Femur (tissue), 1 donor: ENCODE data around the gene FXYD2.
"Not testable (repeated sequence)": the region's sequence is repeated elsewhere in the genome, so short reads cannot be mapped to it uniquely, and the experiment has no call there.

Experiments used
- DNase-seq: peaks from one replicate; pipeline ENCODE4 v3.0.0-alpha.2; 2017

The FXYD2 gene

GRCh38 chr11:117824571-117825537 lies at the start of gene FXYD2:
Gene FXYD2, minus strand, starts transcription at chr11:117824744. Its CDS starts 66 bp downstream, at chr11:117824678.
- DNase-seq: no peak

- DNase-seq: no peak
Observed at GRCh38 chr11:117873828-117874125, 49.2 kb upstream of the FXYD2 start.

GRCh38 chr11:117872975-117873827 lies 48.7 kb upstream of the FXYD2 start:
- DNase-seq: no peak

GRCh38 chr11:117872420-117872961 lies 47.9 kb upstream of the FXYD2 start:
- DNase-seq: no peak

- no peak for DNase-seq
Observed at GRCh38 chr11:117871784-117872183, 47.2 kb upstream of the FXYD2 start.

GRCh38 chr11:117871160-117871559 lies 46.6 kb upstream of the FXYD2 start:
- DNase-seq: no peak

- peak; percentile 65 for DNase-seq
Observed at GRCh38 chr11:117870103-117870952, 45.8 kb upstream of the FXYD2 start.

- no peak for DNase-seq
Observed at GRCh38 chr11:117869604-117870003, 45.1 kb upstream of the FXYD2 start.

GRCh38 chr11:117868815-117869561 lies 44.4 kb upstream of the FXYD2 start:
- DNase-seq: no peak

- DNase-seq: no peak
Observed at GRCh38 chr11:117868088-117868487, 43.5 kb upstream of the FXYD2 start.

GRCh38 chr11:117866526-117866925 lies 42.0 kb upstream of the FXYD2 start:
- DNase-seq: no peak

- not testable (repeated sequence) for DNase-seq
Observed at GRCh38 chr11:117865546-117865945, 41.0 kb upstream of the FXYD2 start.

- no peak for DNase-seq
Observed at GRCh38 chr11:117863383-117863782, 38.8 kb upstream of the FXYD2 start.

GRCh38 chr11:117862753-117863152 lies 38.2 kb upstream of the FXYD2 start:
- DNase-seq: no peak

- DNase-seq: peak; percentile 69
Observed at GRCh38 chr11:117862019-117862725, 37.6 kb upstream of the FXYD2 start.

- DNase-seq: peak; percentile 79
Observed at GRCh38 chr11:117861151-117862018, 36.8 kb upstream of the FXYD2 start.

GRCh38 chr11:117860139-117860538 lies 35.6 kb upstream of the FXYD2 start:
- DNase-seq: no peak

- DNase-seq: no peak
Observed at GRCh38 chr11:117859488-117860112, 35.1 kb upstream of the FXYD2 start.

- DNase-seq: no peak
Observed at GRCh38 chr11:117859061-117859460, 34.5 kb upstream of the FXYD2 start.
